GM18508 (cell line): ENCODE measurements around the gene PNN.
"Not testable (repeated sequence)": the region's sequence is repeated elsewhere in the genome, so short reads cannot be mapped to it uniquely, and the experiment has no call there.

Source experiments
- ATAC-seq: cut with Tn5 transposase; IDR thresholded peaks from one replicate; pipeline ENCODE4 v1.9.1; 2021; ENCODE audit warnings: moderate number of reproducible peaks; ENCODE audit not compliant: insufficient read depth, unreplicated experiment

PNN gene

DNA sequence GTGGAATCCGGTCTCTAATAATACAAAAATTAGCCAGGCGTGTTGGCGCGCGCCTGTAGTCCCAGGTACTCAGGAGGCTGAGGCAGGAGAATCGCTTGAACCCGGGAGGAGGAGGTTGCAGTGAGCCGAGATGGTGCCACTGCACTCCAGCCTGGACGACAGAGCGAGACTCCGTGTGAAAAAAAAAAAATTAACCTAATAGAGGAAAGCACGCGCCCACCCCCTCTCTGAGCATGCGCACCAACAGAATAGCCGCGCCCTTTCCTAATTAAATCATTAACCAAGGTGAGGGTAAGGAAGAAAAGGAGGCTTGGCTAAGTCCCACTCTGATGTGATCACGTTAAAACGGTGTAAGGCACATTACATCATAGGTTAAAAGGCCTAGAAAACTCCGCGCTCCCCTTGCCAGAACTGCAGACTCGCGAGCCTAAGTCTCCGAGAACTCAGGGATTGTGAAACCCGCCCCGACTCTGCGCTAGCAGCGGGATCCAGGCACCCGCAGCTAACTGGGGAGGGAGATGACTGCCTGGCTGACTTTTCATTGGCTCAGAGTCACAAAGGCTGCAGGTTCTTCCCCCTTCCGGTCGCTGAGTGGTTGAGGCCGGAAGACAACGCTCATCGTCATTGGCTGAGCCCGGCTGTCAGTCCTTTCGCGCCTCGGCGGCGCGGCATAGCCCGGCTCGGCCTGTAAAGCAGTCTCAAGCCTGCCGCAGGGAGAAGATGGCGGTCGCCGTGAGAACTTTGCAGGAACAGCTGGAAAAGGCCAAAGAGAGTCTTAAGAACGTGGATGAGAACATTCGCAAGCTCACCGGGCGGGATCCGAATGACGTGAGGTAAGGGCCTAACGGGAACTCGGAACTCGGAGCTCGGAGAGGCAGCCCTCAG, at the start of gene PNN:
TSS of gene PNN (plus strand) at position 695 of the 885 bp plus-strand sequence. CDS start at position 721, 26 bp downstream.
- ATAC-seq, result peak; percentile 91

DNA sequence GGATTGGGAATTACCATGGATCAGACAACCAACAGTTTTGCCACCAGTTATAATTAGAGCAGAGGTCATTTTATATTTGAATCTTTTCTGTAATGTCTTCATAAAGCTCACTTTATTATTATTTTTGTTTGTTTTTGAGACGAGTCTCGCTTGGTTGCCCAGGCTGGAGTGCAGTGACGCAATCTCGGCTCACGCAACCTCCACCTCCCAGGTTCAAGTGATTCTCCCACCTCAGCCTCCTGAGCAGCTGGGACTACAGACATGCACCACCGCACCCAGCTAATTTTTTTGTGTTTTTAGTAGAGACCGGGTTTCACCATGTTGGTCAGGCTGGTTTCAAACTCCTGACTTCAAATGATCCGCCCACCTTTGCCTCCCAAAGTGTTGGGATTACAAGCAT, 37.2 kb upstream of the PNN start:
- ATAC-seq, result not testable (repeated sequence)

DNA sequence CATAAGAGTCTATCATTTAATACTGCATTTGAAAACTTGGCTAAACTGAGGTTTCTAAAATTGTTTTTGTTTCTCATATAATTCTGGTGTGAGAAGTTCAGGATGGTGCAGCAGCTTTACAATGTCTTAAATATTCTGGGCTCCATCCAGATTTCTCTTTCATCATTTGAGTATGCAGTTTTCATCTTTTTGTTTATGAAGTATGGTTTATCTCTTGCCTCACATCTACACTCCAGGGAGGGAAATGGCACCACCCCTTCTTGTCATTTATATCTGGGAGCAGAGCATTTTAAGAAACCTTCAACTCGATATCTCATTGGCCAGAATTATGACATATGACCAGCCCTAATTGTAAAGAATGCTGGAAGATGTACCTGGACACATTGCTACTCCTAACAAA, 36.6 kb upstream of the PNN start:
- no peak for ATAC-seq

DNA sequence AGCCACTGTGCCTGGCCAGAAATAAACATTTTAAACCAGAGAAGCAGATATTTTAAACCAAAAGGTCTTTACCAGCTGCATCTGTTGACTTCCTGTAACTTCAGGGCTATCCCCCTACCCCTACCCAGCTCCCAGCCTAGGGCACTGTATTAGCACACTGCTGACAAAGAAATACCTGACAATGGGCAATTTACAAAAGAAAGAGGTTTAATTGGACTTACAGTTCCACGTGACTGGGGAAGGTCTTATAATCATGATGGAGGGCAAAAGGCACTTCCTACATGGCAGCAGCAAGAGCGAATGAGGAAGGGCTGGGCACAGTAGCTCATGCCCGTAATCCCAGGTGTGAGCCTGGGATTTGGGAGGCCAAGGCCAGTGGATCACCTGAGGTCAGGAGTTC, 34.9 kb upstream of the PNN start:
- no peak for ATAC-seq

DNA sequence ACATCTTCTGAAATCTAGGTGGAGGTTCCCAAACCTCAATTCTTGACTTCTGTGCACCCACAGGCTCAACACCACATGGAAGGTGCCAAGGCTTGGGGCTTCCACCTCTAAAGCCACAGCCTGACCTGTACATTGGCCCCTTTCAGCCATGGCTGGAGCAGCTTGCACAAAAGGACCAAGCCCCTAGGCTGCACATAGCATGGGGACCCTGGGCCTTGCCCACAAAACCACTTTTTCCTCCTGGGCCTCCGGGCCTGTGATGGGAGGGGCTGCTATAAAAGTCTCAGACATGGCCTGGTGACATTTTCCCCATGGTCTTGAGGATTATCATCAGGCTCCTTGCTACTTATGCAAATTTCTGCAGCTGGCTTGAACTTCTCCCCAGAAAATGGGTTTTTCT, 33.4 kb upstream of the PNN start:
- ATAC-seq, result not testable (repeated sequence)

DNA sequence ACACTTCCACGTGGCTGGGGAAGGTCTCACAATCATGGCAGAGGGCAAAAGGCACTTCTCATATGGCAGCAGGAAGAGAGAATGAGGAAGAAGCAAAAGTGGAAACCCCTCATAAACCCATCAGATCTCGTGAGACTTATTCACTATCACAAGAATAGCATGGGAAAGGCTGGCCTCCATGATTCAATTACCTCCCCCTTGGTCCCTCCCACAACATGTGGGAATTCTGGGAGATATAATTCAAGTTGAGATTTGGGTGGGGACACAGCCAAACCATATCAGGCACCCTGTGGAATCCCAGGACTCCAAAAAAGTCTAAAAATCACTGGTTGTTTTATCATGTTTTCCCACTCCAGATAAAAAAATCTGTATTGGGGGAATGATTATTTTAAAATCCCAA, 31.8 kb upstream of the PNN start:
- not testable (repeated sequence) for ATAC-seq

DNA sequence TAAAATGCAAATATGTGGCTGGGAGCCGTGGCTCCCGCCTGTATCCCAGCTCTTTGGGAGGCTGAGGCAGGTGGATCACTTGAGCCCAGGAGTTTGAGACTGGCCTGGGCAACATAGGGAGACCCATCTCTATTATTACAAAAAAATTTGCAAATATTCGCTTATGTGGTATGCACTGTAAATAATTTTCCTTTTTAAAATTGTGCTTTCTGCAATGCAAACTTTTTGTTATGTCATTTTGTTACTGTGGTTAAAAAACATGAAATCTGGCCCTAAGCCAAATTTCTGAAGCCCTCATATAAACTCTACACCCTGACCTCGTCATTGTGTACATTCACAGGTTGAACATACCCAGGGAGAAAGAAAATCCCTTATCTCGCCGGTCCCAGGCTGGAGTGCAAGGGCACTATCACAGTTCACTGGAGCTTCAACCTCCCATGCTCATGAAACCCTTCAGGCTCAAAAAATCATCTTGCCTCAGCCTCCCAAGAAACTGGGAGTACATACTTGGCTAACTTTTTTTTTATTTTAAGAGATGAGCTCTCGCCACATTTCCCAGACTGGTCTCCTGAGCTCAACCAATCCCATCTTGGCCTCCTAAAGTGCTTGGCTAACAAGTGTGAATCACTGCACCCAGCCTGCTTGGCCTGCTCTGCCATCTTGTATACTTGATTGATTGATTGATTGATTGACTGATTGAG, 29.6 kb upstream of the PNN start:
- no peak for ATAC-seq

DNA sequence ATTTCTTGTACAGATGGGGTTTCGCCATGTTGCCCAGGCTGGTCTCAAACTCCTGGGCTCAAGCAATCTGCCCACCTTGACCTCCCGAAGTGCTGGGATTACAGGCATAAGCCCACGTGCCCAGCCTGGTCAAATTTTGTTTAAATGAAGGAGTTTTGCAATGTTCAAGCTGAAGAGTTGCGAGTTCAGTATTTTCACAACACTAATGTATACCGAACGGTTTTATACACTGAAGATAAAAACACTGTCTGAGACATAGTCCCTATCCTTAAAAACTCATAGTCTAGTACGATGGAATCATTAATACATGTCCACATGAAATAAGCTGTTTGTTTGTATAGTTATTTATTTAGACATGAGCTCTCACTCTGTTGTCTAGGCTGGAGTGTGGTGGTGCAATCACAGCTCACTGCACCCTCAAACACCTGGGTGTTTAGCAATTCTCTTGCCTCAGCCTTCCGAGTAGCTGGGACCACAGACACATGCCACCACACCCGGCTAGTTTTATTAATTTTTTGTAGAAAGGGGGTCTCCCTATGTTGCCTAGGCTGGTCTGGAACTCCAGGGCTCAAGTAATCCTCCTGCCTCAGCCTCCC, 20.4 kb upstream of the PNN start:
- ATAC-seq, result no peak

DNA sequence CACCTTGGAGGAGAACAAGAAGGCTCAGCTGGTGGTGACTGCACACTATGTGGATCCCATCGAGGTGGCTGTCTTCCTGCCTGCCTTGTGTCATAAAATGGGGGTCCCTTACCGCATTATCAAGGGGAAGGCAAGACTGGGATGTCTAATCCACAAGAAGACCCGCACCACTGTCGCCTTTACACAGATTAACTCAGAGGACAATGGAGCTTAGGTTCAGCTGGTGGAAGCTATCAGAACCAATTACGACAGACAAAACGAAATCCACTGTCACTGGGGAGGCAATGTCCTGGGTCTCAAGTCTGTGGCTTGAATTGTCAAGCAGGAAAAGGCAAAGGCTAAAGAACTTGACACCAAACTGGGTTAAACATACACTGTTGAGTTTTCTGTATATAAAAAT, 17.6 kb upstream of the PNN start:
- ATAC-seq, result no peak

DNA sequence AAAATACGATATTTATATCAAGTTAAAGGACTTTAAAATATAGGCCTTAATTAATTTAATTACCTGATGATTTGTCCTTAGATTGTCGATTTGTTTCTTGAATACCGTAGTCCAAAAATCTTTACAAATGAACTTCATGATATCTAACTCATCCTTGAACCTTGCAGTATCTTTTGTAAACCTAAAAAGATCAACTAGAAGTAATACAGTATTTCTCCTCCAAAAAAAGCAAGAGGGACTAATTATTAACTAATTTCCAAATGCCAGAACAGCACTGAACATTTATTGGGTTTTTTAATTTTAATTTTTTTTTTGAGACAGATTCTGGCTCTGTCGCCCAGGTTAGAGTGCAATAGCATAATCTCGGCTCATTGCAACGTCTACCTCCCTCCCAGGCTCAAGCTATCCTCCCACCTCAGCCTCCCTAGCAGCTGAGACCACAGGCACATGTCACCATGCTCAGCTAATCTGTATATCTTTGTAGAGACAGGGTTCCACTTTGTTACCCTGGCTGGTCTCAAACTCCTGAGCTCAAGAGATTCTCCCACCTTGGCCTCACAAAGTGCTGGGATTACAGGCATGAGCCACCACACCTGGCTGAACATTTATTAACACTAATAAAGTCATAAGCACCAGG, 16.7 kb upstream of the PNN start:
- no peak for ATAC-seq

DNA sequence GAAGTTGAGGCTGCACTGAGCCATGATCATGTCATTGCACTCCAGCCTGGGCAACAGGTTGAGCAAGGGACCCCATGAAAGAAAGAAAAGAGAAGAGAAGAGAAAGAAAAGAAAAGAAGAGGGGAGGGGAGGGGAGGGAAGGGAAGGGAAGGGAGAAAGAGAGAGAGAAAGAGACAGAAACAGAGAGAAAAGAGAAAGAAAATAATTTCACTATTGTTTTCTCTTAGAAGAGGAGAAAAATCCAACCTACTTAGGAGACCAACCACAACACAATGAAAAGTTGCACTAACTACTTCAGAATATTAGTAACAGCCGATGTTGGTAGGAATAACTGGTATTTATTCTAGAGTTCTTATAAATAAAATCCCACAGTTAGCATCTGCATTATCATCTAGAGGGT, 14.6 kb upstream of the PNN start:
- no peak for ATAC-seq

DNA sequence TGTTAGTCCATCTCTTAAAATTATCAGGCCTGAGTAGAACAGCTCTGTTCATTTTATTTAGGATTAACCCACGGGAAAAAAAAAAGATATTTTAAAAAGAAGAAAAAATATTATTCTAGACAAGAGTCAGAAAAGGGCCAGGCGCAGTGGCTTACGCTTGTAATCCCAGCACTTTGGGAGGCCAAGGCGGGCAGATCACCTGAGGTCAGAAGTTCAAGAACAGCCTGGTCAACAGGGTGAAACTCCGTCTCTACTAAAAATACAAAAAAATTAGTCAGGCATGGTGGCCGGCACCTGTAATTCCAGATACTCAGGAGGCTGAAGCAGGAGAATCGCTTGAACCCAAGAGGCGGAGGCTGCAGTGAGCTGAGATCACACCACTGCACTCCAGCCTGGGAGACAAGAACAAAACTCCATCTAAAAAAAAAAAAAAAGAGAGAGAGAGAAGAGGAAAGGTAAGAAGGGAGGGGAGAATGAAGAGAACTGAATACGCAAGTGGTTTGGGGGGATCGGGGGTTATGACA, 7.2 kb upstream of the PNN start:
- ATAC-seq, result not testable (repeated sequence)

DNA sequence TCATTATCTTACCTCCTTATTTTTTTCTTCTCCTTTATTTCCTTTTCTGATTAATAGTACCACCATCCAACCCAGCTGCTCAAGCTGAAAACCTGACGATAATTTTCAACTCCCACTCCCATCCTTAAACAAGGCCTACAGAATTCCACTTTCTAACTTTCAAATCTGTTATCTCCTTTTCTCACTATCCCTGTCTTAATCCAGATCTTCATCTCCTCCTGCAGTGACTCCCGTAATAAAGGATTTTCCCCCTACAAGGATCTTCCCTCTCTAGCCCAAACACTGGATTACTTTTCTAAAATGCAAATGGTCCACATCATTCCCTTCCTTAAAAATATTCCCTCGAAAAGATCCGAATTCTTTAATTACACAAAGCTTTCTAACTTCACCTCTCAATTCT, 6.5 kb upstream of the PNN start:
- ATAC-seq, result no peak

DNA sequence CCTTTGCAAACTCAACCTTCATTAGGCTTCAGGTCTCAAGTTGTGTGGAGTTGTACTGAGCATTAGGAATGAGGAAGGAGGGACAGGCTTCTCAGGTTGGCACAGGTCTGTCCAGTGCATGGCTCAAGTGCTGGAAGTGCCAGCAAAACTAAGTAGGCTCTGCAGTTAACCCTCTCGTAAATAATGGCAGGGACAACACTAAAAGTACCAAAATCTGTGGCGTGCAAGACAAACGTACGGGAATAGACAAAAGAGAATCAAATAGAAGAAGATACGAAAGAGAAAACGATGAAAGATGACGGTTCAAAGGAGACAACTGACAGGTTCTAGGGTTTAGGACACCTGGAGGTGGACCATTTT, 5.5 kb upstream of the PNN start:
- no peak for ATAC-seq

DNA sequence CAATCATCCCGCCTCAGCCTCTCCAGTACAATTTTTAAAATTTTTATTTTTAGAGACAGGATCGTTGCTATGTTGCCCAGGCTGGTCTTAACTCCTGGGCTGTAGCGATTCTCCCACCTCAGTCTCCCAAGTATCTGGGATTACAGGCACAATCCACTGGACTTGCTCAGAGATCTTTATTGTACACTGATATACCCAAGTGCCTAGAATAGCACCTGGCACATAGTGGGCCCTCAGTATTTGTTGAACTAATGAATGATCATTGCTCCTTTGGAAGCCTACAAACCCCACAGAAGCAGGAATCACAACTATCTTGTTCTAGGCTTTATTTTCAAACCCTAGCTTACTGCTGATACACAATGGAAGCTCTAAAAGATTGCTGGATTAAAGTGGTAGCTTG, 1.9 kb upstream of the PNN start:
- no peak for ATAC-seq

DNA sequence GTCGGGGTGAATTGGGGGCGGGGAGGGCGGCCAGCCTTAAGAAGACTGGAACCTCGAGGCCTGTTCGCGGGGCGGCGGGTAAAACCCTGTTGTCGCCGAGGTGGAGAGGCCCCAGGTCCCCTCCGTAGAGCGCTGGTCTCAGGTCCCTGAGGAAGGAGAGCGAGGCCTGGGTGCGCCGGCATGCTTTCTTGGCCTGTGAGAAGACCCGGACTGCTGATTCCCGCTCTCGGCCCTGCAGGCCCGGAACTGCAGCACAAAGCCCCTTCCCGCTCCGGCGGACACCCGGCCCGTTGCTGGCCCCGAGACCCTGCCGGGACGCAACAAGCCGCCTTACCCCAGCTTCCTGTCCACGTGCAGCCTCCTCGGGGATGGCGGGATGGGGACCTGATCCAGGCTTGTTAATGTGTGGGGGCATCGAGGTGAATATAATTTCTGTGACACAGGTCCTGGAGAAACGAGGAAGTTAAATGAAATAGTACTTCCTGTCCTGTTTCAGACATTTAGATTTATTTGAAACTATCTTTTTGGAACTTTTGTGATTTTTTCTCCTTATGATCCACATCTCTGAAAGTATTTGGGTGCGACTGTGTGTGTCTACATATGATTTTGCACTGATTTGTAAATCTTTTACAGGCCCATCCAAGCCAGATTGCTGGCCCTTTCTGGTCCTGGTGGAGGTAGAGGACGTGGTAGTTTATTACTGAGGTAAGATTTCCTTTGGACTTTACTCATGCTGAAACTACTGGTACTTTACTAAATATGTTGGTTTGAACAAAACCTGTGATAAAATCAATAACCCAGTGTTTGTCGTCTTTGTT, 600 bp downstream of the PNN start:
- ATAC-seq, result no peak

DNA sequence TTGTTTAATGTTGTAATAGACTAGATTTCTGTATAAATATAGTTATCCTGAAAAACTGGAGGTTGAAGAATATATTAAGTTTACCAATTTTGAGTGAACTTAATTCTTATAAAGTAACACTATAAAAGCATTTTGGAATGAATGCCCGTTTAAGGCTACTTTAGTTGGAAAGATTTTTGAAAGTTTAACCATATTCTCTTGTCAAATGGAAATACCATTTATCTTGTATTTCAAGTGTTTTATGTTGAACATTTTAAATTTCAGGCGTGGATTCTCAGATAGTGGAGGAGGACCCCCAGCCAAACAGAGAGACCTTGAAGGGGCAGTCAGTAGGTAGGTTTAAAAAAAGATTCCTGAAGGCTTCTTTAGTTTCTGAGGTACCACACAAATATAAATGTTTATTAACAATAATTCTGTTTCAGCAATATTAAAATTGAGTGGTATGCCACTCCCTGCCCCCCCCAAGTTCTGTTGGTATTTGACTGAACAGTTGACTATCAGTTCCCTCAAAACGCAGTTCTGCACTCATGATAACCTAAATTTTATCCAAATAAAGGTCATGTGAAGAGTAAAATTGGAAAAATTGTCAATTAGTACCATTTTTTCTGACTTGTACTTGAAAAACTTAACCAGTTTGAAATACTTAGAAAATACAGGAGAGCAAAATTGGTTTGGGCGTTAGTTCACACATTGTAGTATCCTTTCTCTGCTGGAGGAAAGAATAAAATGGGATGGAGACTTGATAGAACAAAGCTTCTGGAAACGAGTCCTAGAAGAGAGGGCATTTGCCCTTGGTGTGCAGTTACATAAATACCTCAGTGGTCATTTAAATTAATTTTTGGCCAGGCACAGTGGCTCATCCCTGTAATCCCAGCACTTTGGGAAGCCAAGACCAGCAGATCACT, 1.5 kb downstream of the PNN start:
- no peak for ATAC-seq

DNA sequence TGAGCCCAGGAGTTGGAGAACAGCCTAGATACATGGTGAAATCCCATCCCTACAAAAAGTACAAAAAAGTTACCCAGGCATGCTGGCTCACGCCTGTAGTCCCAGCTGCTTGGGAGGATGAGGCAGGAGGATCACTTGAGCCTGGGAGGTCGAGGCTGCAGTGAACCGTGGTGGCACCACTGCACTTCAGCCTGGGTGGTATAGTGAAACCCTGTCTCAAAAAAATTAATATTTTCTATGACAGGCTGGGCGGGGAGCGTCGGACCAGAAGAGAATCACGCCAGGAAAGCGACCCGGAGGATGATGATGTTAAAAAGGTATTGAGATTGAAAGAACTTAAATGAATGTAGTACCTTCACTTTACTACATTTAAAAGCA, 2.1 kb downstream of the PNN start:
- ATAC-seq, result no peak

DNA sequence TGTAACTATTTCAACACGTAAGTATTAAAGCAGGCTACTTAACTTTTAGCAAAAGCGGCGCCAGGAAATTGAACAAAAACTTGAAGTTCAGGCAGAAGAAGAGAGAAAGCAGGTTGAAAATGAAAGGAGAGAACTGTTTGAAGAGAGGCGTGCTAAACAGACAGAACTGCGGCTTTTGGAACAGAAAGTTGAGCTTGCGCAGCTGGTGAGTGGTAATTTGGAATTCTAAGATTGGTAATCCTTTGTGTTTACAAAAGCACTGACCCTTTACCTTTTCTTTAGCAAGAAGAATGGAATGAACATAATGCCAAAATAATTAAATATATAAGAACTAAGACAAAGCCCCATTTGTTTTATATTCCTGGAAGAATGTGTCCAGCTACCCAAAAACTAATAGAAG, 4.0 kb downstream of the PNN start:
- ATAC-seq, result no peak
